ENCODE measurements around the gene RIBC1.

GRCh38 chrX:53437206-53437605, 14.5 kb downstream of the RIBC1 start:
- TF ChIP-seq RCOR1 (conservative IDR thresholded peaks at IDR 0.05; ENCODE audit: low read depth, low read length) (no peak), CTCF (IDR thresholded peaks at IDR 0.05 in 2 of 3, conservative IDR thresholded peaks at IDR 0.05 in 1 of 3; ENCODE audit: control insufficient read depth in 2 of 3, extremely low read depth in 1 of 3, insufficient read depth in 1 of 3, low read depth in 3 of 3, low read length in 3 of 3) (no peak), HDAC6 (IDR thresholded peaks at IDR 0.05; ENCODE audit: unreplicated experiment) (no peak), ZNF384 (IDR thresholded peaks at IDR 0.05; ENCODE audit: borderline replicate concordance, low read depth, low read length) (no peak), POLR2A (IDR thresholded peaks at IDR 0.05; ENCODE audit: low read depth, low read length) (no peak)
